GM19438 (cell line): ENCODE measurements around the gene RNASE2.
"Not testable (repeated sequence)": the region's sequence is repeated elsewhere in the genome, so short reads cannot be mapped to it uniquely, and the experiment has no call there.

Source experiments
- ATAC-seq: cut with Tn5 transposase; IDR thresholded peaks from one replicate; pipeline ENCODE4 v1.9.1; 2021; ENCODE audit warnings: low read depth; ENCODE audit not compliant: unreplicated experiment

RNASE2 gene

DNA sequence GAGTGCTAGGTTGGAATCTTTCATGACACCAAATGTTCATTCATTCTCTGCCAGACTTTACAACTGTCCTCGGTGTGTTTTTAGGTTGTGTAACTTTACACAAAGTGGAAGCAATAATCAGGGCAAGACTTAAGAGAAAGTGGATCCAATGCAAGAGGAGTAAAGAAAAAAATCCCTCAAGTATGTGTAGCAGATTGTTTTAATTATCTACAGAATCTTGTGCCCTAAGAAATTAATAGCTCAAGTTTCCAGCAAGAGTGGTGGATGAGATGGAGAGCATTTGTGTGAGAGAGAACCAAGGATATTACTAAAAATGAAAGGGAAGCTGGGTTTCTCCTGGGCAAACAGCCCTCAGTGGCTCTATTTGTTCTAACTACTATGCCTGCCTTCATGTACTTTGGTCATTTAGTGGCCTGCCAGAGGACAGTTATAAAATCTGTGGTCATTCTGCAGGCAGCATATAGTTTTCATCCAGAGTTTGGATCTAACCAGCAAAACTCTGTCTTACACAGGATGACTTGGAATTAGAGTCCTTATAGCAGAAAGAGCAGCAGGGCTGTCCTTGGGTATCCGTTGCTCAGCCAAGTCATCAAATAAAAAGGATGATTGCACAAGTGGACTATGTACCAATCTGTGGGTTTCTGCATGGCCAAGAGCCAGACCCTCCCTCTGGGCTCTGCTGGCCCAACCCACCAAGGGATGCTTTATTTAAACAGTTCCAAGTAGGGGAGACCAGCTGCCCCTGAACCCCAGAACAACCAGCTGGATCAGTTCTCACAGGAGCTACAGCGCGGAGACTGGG lies at the start of gene RNASE2:
Gene RNASE2, plus strand, starts transcription at position 752 of the 802 bp plus-strand sequence. CDS start 285 bp downstream, outside the sequence.
- ATAC-seq: not testable (repeated sequence)

- no peak for ATAC-seq
These were observed 49.6 kb upstream of the RNASE2 start for GRCh38 chr14:20905676-20906075.

DNA sequence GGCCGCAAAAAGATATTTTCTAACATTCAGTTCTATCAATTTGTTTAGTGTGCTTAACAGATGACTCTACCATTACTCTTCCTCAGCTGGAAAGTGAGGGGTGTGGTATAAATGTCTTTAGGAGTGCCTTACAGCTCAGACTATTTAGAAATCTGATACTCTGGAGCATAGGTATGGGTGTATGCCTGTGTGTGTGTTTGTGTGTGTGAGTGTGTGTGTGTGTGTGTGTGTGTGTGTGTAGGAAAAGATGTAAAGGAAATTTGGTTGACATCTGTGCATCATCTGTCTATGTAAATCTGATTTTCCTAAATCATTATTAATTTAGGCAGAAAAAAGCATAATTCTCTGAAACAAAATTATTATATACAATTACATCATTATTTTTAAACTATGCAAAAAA lies 48.1 kb upstream of the RNASE2 start:
- no peak for ATAC-seq

- ATAC-seq: not testable (repeated sequence)
These were observed 44.5 kb upstream of the RNASE2 start for GRCh38 chr14:20910822-20911221.

DNA sequence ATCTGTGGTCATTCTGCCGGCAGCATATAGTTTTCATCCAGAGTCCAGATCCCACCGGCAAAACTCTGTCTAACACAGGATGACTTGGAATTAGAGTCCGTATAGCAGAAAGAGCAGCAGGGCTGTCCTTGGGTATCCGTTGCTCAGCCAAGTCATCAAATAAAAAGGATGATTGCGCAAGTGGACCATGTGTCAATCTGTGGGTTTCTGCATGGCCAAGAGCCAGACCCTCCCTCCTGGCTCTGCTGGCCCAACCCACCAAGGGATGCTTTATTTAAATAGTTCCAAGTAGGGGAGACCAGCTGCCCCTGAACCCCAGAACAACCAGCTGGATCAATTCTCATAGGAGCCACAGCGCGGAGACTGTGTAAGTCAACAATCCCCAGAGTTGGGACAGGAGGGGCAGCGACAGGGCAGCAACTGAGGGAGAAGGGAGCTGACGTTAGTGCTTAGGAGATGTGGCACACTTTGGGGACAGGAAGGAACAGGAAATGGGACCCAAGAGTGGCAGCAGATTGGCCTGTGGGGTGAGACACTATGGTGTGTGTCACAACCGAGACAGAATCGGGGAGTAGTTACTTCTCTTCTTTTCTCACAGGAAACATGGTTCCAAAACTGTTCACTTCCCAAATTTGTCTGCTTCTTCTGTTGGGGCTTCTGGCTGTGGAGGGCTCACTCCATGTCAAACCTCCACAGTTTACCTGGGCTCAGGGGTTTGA lies 36.1 kb upstream of the RNASE2 start:
- not testable (repeated sequence) for ATAC-seq

GRCh38 chr14:20923766-20924297 lies 31.5 kb upstream of the RNASE2 start:
- not testable (repeated sequence) for ATAC-seq

- ATAC-seq: no peak
These were observed 21.0 kb upstream of the RNASE2 start for GRCh38 chr14:20934148-20934762.

DNA sequence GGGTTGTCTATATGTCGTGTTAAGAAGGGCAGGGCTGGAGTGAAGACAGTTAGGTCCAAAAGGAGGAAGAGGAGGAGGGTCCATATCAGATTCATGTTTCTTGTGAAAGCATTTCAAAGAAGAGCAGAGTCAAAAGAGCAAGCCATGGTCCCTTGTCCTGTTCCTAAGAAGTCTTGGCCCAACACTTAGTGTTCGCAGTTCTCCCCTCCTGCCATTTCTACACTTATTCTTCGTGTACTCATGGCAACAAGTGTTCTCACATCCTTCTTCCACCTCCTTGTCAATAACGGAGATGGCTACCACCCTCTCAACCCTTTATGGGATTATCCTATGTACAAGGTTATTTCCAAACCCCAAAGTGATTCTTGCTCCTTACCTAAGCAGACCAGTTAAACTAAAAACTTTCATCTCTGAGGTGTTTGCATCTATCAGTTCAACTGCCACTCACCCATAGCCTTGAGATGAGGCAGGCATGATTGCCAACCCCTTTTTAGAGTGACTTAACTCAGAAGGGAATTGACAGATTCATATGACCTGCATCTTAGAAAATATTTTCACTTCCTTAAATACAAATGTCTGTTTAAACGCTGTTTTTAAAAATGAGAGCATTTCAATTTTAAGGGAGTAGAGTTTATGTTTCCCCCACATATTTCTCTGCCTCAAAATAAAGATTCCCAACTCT lies 19.8 kb upstream of the RNASE2 start:
- no peak for ATAC-seq

GRCh38 chr14:20945146-20945545 lies 10.1 kb upstream of the RNASE2 start:
- ATAC-seq: not testable (repeated sequence)

DNA sequence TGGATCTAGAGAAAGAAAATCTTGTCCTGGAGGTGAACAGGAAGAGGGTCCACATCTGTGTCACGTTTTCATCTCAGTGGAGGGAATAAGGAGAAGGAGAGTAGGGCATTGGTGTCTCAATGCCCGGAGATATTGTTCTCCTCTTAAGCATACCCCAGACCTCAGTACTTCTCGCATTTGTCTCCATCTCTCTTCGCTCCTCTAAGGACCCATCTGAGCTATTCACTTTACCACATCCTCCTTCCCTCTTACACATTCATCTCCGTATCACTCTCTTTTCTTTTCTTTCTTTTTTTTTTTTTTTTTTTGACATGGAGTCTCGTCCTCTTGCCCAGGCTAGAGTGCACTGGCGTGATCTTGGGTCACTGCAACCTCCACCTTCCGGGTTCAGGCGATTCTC lies 8.6 kb upstream of the RNASE2 start:
- not testable (repeated sequence) for ATAC-seq

DNA sequence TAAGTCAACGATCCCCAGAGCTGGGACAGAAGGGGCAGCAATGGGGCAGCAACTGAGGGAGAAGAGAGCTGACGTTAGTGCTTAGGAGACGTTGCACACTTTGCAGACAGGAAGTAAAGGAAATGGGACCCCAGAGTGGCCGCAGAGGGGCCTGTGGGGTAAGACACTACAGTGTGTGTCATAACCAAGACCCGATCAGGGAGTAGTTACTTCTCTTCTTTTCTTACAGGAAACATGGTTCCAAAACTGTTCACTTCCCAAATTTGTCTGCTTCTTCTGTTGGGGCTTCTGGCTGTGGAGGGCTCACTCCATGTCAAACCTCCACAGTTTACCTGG lies 219 bp downstream of the RNASE2 start:
- not testable (repeated sequence) for ATAC-seq

- no peak for ATAC-seq
These were observed 1.2 kb downstream of the RNASE2 start for GRCh38 chr14:20956376-20956976.

- ATAC-seq: not testable (repeated sequence)
These were observed 3.7 kb downstream of the RNASE2 start for GRCh38 chr14:20958946-20959345.

GRCh38 chr14:20969336-20969735 lies 14.0 kb downstream of the RNASE2 start:
- ATAC-seq: no peak

- peak; percentile 11 for ATAC-seq
These were observed 15.3 kb downstream of the RNASE2 start for GRCh38 chr14:20970647-20970982.

- peak; percentile 92 for ATAC-seq
These were observed 15.9 kb downstream of the RNASE2 start for GRCh38 chr14:20970983-20971704.

GRCh38 chr14:20971705-20972021 lies 16.4 kb downstream of the RNASE2 start:
- peak; percentile 23 for ATAC-seq

- ATAC-seq: no peak
These were observed 18.2 kb downstream of the RNASE2 start for GRCh38 chr14:20973501-20973900.

- no peak for ATAC-seq
These were observed 21.0 kb downstream of the RNASE2 start for GRCh38 chr14:20976291-20976690.

DNA sequence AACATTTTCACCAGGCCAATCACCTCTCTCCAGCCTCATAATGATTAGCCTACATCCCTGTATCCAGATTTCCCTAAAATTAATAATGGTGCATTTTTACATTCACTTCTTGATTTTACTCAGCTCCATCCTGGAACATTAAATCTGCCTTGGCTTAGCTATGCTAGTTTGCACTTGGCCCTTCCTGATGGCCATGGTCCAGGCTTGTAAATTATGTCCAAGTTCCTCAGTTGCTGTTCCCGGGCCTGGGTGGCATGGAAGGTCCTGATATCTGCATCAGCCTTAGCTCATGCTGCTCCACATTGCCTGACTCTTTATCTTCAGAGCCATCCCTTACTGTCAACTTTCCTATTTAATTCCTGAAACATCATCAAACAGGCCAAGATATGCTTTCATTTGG lies 23.4 kb downstream of the RNASE2 start:
- ATAC-seq: no peak
